HPDE6-E6E7 (cell line): ENCODE data around the gene CLEC16A.

Source experiments
- DNase-seq: peaks from one replicate; pipeline ENCODE4 v3.0.0; 2011; ENCODE audit warnings: missing footprints; ENCODE audit errors: extremely low spot score

The CLEC16A gene

DNA sequence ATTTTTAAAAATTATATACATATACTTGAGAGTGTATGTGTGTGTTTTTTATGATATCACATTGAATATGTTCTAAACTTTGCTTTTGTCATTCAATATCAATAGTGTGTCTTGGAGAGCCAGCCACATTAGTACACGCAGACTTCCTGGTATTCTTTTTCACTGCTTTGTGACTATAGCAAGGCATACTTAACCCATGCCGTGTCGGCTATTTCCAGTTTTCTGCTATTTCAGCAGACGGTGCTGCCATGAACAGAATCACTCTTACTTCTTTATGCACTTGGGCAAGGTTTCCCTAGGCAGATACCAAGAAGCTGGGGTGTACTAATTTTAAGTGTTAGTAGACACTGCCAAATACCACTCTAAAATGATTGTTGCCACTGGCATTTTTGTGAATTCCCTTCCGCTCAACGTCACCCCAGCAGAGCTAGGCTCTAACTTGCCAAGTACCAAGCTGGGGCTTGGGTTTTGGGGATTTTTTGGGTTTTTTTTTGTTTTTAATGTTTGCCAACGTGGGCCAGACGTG lies 176.8 kb downstream of the CLEC16A start:
- DNase-seq: no peak

DNA sequence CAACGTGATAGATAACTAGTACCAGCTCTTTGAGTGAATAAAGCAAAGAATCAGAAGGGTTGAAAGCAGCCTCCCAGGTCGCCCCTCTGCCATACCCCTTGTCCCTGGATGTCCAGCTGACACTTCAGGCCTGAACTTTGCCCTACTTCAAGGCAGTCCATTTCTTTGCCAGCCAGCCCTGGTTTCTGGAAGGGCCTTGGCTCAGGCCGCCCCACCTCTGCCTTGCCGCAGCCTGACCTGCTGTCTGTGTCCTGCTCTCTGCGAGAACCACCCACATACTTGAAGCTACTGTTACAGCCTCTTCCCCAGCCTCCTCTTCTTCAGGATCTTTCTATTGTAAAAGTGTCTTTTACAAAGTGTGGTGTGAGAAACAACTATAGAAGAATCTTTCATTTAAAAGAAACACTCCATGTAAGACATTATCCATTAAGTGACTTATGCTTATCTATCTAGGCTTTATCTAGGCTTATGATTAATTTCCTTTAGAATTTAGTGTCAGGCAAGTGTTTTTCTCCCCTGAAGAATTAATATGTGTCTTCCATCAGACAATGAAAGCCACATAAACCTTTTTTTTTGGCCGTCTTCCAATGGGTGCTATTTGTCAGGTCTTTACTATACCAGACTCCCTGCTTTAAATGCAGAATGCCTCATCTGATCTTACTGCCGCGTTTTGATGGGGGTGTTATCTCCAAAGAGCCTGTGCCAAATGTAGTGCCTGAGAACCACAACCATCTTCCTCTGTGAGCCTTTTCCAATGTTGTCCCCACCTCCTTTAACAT lies 177.7 kb downstream of the CLEC16A start:
- no peak for DNase-seq

DNA sequence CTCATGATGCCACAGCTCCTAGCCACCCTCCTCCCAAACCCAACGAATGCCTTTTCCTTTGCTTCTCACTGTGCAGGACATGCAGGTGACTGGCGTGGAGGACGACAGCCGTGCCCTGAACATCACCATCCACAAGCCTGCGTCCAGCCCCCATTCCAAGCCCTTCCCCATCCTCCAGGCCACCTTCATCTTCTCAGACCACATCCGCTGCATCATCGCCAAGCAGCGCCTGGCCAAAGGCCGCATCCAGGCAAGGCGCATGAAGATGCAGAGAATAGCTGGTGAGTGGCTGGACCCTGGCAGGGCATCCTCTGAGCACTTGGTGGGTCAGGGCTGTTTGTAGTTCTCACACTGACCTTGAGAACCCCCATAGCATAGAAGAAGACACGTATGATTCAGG lies 179.3 kb downstream of the CLEC16A start:
- DNase-seq: no peak

- no peak for DNase-seq
Observed at GRCh38 chr16:11125936-11126335, 181.6 kb downstream of the CLEC16A start.

DNA sequence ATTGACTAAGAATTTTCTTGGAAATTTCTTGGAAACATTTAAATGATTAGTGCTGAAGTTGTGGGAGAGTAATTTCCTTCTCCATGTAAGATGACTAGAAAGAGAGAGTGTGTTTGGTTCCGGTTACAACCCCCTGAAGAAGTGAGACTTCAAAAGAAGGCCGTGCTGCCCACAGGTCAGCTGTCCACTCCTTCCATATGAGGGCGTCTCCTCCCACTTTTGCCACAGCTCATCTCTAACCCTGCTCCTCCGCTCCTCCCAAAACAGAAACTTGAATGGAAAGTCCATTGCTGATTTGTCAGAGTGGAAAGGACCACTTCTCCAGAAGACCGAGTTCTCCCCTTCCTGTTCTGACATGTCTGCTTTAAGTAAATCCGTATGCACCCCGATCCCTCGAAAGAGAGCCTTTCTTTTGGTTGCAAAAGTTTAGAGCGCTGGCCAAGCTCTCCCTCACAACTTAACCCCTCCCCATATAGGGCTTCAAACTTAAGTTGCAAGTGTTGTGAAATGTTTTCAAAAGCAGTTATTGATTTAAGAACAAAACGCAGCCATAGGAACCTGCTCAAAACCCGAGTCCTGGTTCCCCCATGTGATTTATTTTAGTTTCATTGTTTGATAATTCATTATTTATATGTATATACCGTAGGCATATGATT lies 182.2 kb downstream of the CLEC16A start:
- no peak for DNase-seq

GRCh38 chr16:11127610-11128195 lies 183.3 kb downstream of the CLEC16A start:
- no peak for DNase-seq

DNA sequence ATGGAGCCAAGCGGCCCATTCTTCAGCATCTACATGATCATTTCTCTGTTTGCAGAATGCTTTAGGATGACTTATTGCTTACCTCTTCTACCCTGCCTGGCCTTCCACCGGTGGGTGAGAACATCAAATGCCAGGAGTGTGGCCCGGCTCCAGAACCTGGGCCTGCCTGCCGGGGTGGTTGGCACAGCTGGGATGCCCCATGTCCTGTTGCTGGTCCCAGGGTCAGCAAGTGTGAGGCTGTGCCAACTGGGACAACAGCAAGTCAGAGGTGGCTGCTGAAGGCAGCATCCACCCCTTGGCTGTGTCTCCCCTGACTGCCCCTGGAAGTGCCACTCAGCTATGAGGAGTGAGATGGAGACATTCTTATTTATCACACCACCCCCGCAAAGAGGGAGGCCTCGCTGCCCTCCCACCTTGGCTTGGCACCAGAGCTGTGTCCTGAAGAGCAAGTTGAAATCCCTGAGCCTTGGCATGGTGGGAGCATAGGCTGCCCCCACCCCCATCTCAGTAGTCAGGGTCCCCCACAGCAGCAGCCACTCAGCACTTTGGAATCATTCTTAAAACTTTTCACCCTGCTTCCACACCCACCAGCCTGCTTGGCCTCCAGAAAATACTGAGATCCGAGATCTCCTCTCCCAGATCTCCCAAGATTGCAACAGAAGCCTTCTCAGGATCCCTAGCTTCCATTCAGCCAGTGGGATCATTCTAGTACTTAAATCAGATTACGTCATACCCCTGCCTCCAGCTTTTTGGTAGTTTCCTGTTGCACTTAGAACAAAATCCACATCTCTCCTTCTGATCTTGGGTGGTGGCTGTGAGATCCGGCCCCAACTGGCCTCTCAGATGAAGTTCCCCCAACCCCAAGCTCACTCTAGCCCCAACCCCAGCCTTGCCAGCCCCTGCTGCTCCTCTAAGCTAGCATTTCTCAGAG lies 184.1 kb downstream of the CLEC16A start:
- no peak for DNase-seq

GRCh38 chr16:11129378-11129781 lies 185.0 kb downstream of the CLEC16A start:
- DNase-seq: no peak

DNA sequence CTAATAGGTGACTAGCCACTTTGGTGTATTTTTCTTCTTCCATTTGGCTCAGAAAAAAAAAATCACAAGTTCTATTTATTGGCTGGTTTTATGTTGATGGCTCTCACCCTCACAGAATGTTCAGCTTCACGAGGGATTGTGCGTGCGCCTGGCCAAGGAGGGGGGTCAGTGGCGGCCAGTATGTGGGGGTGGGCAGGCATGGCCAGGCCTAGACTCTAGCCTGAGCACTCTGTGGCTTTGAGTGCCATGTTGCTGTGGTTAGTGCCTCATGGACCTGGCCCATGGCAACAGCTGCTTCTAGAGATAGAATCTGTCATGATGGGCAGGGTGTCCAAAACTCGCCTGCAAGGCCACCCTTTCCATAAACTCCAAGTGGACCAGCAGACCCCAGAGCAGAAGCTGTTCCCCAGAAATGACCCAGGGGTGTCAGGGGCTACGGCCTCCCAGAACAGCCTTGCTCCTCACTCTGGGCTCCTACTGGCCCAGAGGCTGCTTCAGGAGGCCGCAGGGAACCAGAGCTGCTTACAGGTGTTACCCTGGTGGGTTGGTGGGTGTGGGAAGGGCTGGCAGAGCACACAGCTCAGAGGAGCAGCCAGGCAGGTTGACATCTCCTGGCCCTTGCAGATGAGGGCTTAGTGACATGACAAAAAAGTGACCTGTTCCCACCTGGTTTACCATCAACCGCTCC lies 186.8 kb downstream of the CLEC16A start:
- DNase-seq: no peak

- no peak for DNase-seq
Observed at GRCh38 chr16:11131706-11132105, 187.3 kb downstream of the CLEC16A start.

DNA sequence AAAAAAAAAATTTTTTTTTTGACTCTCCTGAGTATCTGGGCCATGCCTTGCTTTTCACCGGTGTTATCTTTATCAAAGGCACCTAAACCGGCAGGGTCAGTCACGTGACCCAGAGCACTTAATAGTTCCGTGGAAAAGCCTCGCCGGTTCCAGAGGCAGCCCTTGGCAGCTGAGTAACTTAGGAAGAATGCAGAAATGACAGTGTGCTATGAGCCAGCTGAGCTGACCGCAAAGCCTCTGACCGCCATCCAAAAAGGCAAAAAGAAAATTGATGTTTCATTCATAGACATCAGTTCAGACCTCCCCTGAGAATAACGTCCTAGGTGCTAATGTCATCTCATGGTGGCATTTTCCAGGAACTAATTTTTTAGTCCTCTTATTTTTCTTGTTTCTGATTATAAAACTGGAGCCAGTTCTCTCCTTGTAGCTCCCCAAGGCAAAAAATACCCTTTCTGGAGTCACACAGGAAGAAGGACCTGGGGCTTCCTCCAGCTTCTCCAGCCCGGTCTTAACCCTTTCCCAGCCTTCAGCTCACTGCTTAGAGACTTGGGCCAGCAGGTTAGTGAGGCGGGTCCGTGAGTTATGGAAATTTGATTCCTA lies 189.1 kb downstream of the CLEC16A start:
- peak; percentile 88 for DNase-seq

DNA sequence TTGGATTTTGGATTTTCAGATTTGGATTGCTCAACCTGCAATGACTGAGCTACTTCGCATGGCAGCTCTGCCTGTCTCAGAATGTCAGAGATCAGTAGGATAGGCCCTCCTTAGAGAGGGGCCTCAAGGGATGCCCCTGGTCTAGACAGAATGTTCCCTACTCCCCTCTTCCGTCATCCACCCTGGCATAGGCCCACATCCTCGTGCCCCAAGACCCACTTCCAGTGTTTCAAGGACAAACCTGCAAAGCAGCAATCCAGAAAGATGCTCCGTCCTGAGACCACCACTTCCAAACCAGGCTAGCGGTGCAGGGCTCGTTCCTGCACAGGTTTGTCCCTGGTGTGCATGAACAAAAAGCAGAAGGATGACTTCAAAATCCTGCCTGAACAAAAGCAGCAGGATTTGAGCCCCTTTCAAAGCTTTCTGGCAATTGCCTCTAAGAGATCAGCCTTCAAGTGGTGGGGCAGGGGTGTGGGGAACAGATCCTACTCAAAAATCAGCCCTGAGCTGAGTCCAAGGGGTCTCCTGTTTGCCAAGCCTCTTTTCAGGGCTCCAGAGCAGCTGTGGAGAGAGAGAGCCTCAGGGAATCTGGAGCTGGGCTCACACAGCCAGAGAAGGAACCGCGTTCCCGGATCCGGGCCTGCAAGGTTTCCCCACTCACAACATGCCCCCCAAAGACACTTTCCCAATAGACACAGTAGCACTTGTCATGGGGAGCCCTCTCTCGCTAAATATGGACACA lies 190.5 kb downstream of the CLEC16A start:
- DNase-seq: no peak

- peak; percentile 54 for DNase-seq
Observed at GRCh38 chr16:11135464-11135973, 191.2 kb downstream of the CLEC16A start.

GRCh38 chr16:11136600-11136999 lies 192.2 kb downstream of the CLEC16A start:
- no peak for DNase-seq

DNA sequence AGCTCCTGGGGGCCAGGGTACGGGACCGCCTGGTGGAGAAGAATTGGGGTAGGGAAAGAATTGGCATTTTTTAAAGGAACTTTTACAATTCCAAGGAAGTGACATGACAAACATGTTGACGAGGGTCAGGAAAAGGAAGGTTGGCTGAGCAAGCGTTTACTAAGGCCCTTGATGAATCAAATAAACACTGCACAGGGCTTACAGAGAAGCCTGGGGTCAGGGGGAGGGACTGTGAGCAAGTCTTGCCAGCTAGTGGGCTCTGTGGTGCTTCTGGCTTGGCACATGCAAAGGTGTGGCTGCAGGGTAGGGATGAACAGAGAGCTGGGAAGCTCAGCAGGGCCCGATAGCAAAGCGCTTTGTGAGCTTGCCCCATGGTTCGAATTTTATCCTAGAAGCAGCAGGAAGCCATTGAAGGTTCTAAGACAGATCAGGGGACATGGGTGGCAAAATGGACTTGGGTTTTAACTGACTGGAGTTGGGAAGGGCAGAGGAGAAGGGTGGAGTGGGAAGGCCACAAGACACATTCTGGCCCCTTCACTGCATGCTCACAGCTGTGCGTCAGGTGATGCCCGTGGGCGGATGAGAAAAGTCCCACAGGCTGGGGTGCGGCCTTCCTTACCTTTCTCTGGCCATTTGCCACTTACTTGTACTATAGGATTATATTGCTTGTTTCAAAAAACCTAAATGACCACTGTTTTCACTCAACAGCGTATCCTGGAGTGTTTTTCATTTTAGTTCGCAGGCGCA lies 193.8 kb downstream of the CLEC16A start:
- DNase-seq: no peak

- DNase-seq: no peak
Observed at GRCh38 chr16:11138769-11139325, 194.5 kb downstream of the CLEC16A start.

DNA sequence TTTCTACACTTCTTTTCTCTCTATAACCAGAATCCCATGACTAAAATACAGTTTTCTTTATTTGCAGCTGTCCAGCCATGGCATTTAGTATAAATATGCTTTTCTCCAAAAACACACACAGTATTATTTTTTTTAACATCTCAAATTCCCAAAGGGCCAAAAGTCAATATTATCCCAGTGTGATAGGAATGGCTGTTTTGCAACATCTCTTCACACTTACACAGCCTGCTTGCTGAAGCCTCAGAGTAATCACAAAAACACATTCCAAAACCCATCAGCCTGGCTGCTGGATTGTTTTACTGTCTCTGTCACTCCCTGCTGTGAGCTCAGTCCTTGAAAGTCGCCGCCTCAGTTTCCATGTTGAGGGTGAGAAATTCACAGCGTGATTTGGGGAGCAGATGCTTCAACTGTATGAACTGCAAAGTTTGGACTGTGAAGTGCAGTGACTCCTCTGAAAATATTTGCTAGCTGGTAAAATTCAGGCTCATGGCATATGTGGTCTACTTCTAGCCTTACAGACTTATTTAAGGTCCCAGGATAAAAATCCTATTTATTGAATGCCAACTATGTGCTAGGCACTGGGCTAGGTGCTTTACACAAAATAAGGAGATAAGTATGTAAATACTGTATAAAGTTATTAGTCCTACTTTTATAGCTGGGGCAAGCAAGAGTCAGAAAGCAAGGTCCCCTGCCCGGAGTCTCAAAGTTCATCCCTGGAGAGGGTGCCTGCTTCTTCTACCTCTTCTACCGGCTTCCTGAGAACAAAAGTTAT lies 195.1 kb downstream of the CLEC16A start:
- no peak for DNase-seq

GRCh38 chr16:11140098-11140375 lies 195.7 kb downstream of the CLEC16A start:
- no peak for DNase-seq
